AG20443 (cell line): ENCODE data around the gene KBTBD3.
A peak's percentile ranks its signal among the peaks of the same experiment; 100 is the strongest.

ENCODE experiments used
- DNase-seq: peaks from one replicate; pipeline ENCODE4 v3.0.0; 2012; ENCODE audit warnings: low spot score, mixed read lengths

KBTBD3 gene, protein sequence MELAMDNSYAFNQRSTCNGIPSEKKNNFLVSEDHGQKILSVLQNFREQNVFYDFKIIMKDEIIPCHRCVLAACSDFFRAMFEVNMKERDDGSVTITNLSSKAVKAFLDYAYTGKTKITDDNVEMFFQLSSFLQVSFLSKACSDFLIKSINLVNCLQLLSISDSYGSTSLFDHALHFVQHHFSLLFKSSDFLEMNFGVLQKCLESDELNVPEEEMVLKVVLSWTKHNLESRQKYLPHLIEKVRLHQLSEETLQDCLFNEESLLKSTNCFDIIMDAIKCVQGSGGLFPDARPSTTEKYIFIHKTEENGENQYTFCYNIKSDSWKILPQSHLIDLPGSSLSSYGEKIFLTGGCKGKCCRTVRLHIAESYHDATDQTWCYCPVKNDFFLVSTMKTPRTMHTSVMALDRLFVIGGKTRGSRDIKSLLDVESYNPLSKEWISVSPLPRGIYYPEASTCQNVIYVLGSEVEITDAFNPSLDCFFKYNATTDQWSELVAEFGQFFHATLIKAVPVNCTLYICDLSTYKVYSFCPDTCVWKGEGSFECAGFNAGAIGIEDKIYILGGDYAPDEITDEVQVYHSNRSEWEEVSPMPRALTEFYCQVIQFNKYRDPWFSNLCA

DNA sequence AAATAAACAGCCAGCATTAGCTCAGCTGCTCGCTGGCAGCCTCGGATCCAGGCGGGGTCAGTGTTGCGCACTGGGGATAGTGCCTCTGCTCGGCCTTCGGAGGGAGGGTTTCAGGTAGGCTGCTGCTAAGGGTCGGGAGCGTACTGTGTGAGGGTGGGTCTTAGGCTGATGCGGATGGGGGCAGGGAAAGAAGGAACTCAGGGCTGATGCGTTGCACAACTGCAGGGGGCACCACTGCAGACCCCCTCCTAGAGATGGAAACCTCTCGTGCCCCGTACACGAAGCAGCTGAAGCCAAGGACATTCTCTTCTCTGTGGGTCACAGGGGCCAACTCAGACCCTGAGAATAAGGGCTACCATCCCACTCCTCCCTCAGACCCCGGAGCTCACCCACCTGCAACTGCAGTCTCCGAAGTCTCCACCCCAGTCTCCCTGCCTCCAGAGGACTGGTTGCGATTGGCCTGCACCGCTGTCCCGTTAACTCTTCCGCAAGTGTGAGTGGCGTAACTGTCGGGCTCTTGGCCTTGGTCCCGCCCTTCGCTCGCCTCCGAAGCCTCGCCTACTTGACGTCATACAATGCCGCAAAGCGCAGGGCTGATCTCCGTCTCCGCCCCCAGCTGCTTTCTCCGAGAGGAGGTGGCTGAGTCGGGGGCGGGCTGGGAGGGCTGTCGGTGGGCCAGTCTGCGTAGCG is at the start of gene KBTBD3:
TSS of gene KBTBD3 (minus strand) at position 429 of the 690 bp plus-strand sequence. CDS start 18,250 bp downstream, outside the sequence.
- peak; percentile 97 for DNase-seq

DNA sequence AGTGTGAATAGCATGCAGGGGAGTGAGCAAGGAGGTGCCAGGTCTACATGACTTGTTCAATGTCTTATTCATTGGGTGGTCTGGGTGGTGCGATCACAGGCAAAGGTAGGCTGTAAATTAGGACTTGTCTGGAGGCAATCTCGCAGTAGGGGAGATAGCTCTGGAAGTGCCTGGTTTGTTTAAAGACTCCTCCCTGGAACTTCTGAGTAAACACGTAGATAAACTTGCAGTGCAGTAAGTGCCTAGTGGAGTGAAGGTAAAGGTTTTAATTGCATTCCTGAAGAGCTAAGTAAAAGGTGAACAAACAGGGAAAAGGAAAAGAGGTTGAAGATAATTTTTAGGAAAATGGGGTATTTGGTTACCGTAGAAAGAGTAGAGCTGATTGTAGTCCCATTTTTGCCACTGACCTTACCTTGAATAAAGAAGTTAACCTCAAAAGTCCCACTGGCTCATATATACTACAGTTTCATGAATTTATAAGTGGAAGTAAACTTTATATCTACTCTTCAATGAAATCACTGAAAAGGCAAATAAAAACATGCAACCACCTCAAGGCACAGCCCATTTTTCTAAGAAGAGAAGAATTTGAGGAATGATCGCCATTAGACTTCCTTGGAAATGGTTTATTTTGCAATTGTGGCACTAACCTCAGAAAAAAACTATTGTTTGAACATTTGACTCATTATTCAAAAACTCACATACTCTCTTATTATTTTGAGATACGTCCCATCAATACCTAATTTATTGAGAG is 44.6 kb upstream of the KBTBD3 start:
- DNase-seq, result no peak

DNA sequence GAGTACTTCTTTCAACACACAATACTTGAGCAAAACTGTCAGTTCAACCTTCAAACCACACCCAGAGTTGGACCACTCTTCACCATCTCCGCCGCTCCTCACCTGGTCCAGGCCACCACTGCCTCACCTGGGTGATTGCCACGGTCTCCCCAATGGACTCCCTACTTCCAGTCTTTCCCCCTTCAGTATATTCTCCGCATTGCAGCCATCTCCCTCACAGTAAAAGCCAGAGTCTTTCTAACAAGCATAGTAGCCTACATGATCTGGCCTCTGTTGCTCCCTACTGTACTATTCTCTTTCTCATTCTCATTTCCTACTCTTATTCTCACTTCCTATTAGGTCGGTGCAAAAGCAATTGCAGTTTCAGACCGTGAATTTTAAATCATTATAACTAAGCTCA is 28.8 kb upstream of the KBTBD3 start:
- DNase-seq, result no peak

DNA sequence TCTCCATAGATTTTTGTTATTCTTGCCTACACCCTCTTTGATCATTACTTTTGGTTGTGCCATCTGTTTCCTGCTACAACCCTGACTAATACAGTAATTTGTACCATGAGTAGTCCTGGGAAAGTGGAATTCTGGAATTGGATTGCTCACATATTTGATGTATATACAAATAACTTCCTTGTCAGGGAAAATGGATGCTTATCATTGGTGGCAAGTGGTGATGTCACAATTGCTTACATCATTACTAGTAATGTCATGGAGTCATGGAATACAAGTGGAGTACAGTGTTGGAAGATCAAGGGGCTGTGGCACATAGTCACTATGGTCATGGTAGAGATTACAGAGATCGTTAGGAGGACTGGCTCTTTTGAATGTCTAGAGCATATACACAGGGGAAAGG is 24.7 kb upstream of the KBTBD3 start:
- no peak for DNase-seq

DNA sequence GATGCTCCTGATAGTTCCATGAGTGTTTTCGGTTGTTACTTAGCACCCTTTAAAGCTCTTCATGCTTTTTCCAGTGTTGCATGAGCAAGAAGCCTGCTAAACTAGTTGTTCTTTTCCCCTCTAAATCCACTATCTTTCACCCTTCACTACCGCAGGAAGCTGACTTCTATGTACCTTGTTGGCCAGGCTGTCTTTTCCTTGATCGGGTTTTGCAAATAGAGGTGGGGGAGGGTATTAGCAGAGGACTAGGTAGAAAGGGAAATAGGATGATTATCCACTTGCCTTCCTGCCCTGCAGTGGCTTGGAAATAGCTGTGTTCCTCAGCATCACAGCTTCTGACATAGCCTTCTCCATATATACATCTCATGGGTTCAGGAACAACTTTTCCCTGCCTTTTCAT is 24.2 kb upstream of the KBTBD3 start:
- DNase-seq, result no peak

DNA sequence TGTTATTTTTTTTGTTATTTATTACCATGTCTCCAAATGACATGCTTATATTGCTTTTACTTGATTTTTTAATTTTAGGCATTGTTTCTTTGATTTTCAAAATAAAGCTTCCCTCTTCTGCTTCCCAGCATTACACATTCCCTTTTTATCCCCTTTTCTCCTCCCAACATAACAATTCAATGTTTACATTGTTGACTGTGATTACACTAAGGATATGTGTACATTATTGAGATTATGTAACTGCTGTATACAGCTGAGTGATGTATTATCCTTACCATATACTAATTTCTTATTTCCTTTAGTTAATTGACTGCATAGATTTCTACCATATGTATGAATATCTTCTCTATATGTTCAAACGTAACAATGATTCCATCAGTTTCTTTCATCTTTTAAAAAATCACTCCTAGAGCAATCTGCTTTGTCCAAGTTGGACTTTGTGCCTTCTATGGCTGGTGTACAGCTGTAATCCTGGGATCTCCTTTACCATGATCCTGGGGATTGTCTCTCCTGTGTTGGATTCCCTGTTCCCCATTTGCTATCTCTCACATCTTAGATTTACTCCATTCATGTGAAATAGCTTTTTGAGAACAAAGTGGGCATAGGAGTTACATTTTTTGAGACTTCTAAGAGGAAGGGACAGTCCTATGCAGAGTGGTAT is 21.9 kb upstream of the KBTBD3 start:
- no peak for DNase-seq

DNA sequence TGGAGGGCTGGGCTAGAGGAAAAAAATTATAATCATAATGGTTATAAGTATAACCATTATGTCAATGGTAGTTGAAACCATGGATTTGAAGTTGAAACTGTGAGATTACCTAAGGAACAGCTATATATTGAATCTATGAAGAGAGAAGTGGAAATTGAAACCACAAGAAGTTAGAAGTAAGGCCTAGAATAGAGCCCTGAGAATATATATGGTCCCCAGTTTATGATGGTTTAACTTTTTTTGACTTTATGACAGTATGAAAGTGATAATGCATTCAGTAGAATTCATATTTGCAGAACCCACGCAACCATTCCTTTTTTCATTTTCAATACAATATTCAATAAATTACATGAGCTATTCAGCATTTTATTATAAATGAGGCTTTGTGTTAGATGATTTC is 15.3 kb upstream of the KBTBD3 start:
- no peak for DNase-seq

DNA sequence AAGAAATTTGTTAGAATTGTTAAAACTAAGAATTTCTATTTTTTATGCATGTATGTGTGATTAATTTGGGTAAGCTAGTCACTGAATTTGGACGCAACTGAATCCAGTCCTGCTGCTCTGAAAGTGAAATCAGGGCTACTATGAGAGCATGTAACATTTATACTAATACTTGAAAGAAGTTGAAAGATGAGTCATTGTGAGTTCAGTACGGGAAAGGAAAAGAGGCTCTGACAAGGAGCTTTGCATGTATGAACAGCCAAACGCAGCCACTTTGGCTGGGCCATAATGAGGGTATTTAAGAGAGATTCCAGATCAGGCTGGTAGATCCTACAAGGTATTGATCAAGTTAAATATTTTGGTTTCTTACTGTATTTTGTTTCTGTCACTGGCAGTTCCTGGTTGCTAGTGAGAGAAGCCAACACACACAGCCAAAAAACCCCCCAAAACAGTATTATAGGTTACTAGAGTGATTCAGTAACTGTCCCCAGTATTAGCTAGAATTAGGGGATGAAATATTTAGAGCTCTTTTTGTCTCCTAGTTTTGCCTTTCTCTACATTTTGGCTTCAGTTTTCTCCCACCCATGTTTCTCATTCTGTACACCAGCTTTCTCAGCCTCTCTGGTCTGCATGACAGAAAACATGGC is 14.5 kb upstream of the KBTBD3 start:
- peak; percentile 14 for DNase-seq

DNA sequence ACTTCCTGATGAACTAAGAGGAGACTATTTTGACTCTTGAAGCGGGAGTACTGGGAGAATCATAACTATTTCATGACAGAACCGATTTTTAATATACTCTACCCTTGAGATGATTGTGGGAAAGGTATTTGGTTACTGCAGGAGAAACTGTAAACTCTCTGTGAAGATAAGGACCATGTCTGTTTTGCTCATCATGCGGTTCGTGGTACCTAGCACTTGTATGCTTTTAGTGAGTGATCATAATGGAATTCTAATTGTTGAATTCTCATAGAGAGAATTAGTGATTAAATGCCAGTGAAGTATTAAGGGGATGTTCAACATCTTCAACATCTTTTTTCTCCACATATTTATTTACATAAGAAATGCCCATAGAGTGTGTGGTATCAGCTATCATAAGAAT is 11.7 kb upstream of the KBTBD3 start:
- DNase-seq, result no peak

DNA sequence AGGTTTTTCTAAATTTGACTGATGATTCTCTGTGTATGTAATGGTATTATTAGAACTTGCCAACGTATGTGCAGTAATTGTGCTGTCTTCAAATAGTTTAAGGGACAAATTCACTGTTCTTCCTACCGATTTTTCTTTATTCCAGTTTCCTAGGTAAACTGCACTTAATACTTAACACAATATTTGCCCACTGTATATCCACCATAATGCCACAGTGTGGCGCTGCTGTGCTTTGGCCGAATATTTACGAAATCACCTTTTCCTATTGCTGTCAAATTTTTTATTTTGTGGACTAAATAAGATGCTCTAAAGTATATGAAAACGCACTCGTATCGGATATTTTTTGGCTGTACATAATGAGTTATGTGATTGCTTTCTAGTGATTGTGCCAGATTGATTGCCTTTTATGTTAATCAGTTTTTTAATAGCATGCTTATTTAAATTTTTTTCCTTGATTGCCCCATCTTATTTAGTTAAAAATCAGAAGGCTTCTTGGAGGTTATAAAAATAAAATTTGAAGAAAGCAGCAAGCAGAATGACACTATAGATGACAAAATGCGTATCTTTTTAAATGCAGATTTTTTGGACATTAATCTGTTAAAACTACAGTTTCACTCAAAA is 10.8 kb upstream of the KBTBD3 start:
- DNase-seq, result peak; percentile 23

DNA sequence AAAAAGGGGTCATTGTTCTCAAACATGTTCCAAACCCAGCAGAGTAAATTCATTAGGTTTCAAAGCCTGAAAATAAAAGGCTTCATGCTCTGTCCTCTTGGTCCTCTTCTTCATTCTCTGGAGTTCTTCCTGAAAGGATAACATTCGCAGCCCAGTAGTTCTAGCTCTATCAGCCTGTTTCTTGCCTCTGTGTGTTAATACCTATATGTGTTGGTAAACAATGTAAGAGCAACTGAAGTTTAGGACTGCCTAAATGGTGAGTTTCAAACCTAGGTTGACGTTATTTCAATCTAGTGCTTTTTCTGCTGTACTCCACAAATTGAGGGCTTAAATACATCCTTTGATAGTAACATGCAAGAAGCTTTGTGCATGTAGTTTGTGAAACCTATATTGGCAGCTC is 9.7 kb upstream of the KBTBD3 start:
- no peak for DNase-seq

DNA sequence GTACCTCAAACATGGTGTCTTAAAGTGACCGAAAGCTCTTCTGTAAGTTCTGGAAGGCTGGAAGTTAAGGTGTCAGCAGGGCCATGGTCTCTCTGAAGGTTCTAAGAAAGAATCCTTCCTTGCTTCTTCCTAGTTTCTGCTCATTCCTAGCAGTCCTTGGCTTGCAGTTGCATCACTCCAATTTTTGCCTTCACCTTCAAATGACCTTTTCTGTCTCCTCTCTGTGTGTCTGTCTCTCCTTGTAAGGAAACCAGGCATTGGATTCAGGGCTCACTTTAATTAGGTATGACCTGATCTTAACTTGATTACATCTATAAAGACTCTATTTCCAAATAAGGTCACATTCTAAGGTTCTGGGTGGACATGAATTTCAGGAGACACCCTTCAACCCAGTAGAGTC is 9.0 kb upstream of the KBTBD3 start:
- DNase-seq, result no peak

DNA sequence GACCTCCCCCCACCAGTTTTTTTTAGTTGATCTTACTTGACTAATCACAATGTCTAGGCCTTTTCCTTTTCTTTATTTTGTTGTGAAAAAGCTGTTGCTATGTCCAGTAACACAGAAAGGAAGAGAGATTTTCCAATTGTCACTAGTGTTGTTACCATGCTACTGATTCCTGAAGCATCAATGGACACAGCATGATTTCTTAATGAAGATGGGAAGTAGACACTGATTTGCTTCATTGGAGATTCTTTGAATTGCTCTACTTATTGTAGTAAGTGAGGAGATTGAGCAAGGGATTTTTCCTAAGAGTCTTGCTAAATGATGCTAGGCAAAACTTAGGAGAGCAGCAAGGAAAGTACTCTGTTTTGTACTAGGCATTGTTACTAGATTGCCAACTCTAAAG is 4.9 kb upstream of the KBTBD3 start:
- DNase-seq, result no peak

DNA sequence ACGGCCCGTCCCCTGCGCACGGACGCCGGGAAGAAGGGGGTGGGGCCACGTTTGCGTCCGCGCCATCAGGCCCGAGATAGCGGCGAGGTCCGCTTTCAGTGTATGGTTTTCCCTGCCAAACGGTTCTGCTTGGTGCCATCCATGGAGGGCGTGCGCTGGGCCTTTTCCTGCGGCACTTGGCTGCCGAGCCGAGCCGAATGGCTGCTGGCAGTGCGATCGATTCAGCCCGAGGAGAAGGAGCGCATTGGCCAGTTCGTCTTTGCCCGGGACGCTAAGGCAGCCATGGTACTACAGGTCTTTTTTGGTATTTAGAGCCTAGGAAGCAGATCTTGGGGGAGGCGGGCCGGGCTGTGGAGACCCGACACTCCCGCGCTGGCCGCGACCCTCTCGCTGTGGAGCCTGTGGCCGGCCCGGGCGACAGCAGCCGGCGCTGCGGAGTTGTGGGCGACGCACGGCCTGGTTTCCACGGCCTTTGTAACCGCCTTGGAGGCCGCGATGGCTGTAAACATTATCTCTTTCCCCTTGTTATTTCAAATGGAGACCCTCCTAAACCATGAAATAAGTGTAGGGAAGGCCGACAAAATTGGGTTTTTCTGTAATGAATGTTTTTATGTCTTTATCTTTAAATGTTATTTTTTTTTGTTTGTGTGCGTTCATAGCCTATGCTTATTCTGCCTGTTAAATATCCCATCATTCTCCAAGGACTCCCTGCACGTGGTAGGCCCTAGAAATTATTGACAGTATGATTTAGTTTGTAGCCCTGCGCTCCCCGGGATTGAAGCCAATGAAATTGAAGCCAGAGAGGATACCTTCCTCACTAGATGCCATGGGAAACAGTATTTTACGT is 685 bp upstream of the KBTBD3 start, which contains the start of gene AASDHPPT:
TSS of gene AASDHPPT (plus strand) at position 54 of the 847 bp plus-strand sequence. CDS start at position 103, 49 bp downstream.
- DNase-seq, result peak; percentile 14

DNA sequence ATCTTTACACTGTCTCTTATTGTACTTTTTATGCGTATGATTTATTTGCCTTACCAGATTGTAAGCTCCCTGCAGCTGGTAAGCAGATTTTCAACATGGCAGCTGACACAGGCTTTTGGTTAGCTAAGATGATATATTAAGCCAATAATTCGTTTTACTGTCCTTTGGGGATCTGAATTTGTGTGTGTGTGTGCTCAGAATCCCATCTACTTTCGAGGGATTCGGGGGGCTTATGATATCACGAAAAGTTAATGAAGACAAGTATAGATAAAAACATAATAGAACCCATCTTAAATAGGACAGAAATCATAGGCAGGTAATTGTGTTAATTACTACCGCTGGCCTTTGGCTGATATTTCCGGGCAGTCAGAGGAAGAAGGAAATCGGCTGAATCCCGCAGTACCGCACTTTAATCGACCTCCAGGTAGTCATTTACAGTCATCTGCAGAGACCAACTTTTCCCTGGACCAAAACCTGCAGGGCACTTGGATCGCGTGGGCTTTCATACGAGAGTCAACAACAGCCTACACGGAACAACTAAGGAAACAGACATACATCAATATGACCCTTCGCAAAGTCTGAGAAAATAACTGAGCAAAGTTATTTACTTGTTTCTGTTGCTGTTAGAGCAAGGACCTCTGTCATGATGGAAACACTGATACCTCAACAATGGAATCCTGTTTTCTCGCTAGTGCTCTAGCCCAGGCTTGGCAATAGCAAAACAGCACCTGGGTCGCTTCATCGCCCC is 802 bp downstream of the KBTBD3 start:
- peak; percentile 6 for DNase-seq

DNA sequence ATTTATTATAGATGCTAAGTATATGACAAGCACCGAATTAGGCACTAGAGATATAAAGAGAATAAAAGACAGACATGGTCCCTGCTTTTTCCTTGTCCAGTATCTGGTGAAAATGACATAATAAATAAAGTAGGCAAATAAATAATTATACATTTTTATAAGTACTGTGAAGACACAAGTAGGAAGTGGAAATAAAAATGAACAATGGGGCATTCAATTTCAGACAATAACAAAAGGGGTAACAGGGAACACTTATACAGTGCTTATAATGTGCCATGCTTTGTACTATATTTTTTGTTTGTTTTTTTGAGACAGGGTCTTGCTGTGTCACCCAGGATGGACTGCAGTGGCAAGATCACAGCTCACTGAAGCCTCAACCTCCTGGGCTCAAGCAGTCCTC is 4.3 kb downstream of the KBTBD3 start:
- no peak for DNase-seq

DNA sequence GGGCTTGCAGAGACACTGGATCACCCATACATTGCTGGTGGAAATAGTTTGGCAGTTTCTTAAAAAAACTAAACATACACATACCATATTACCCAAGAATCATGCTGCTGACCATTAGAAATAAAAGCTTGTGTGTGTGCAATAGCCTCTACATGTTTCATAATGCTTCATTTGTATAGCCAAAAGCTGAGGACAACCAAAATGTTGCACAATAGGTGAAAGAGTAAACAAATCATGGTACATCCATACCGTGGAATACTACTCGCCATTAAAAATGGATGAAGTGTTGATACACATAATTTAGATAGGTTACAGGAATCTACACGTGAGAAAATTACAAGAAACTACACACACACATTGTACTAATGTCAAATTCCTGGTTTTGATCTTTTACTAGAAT is 6.5 kb downstream of the KBTBD3 start:
- DNase-seq, result no peak

DNA sequence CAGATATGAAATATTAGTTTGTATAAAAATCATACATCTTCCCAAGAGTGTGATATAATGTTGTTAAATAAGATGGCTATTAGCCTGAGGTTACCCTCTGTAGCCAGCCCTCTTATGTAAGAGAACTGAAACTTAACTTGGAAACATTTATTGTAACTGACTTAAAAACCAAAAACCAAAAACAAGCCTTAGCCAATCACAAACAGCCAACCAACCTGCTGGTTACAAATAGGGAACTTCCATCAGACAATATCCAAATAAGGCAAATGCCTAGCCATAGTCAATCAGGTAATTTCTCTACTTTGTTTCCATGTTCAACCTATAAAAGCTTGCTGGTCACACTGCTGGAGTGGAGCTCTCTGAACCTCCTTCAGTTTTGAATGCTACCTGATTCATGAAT is 14.1 kb downstream of the KBTBD3 start:
- no peak for DNase-seq
